ENCODE data around the gene COX20.

Gene COX20

DNA sequence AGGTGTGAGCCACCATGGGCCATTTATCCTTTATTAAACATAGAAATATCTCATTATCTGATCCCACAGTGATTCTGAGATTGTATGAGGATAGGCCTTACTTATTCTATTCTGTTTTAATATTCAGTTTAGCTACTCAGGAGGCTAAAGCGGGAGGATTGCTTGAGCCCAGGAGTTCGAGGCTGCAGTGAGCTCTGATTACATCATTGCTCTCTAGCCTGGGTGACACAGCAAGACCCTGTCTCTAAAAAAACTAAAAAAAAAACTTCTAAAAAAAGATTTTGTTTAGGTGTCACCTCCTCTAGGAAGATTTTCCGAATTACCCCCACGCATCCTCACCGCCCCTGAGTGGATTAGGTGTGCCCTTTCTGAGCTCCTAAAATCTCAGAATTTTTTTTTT lies 43.2 kb downstream of the COX20 start:
- DNase-seq: no peak

DNA sequence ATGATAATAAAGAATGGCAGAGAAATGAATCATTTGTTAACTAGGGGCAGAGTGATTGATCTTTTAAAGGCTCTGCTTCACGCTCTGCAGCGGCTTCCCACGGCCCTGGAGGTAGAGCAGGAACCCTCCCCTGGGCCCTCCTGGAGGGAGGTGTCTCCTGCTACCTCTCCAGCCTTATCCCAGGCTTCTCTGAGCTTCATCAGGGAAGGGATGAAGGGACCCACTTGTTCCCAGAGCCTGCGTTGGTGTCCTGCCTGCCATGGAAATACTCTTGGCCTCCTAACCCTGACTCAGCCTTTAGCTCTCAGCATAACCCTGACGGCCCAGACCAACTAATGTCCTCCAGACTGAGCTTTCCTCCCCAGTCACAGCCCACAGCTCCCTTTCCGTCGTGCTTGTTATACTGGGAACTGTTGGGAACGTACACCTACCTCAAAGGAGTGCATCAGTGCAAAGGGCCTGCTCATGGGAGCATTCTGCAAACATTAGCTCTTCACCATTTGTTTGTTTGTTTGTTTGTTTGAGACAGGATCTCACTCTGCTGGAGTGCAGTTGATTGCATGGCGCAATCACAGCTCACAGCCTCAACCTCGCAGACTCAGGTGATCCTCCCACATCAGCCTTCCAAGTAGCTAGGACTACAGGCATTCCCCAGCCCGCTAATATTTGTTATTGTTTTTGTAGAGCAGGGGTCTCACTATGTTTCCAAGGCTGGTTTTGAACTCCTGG lies 46.3 kb downstream of the COX20 start:
- no peak for DNase-seq

DNA sequence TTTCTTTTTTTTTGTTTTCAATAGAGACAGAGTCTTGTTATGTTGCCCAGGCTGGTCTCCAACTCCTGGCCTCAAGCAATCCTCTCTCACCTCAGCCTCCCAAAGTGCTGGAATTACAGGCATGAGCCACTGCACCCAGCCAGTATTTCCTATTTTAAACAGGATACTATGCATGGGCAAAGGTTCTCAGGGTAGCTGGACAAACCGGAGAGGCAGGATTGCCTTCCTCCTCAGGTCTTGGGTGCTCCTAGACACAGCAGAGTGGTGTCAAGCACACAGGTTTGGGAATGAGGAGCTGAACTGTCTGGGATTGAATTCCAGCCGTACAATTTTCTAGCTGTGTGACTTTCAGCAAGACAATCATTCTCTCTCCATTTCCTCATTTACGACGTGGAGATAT lies 51.8 kb downstream of the COX20 start:
- no peak for DNase-seq

DNA sequence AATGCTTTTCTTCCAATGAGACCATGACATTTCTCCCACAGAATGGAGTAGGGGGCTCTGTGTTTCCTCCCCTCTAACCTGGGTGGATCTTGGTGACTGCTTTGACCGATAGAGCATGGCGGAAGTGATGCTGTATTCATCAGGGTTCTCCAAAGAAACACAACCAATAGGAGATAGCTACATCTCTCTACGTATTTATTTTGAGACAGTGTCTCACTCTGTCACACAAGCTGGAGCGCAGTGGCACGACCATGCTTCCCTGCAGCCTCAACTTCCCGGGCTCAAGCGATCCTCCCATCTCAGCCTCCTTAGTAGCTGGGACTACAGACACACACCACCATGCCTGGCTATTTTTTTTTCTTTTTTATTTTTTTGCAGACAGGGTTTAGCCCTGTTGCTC lies 58.4 kb downstream of the COX20 start:
- DNase-seq: no peak
